Suppressor macrophage (primary cell): Measurements from ENCODE around the gene TSR1.
"Not testable (repeated sequence)": the region's sequence is repeated elsewhere in the genome, so short reads cannot be mapped to it uniquely, and the experiment has no call there.

ENCODE experiments used
- DNase-seq, 4 experiments: peaks; one replicate each; pipeline ENCODE4 v3.0.0-alpha.2; 2020 to 2022

TSR1 gene

GRCh38 chr17:2335726-2336214 is 487 bp downstream of the TSR1 start:
- peak; percentile 6 to 42 (median 26) for DNase-seq

- no peak for DNase-seq
Observed at GRCh38 chr17:2331303-2331702, 5.0 kb downstream of the TSR1 start.

GRCh38 chr17:2323629-2324314 is 12.5 kb downstream of the TSR1 start:
- no peak for DNase-seq

- DNase-seq = no peak
Observed at GRCh38 chr17:2321399-2321798, 14.9 kb downstream of the TSR1 start.

GRCh38 chr17:2319051-2319450 is 17.2 kb downstream of the TSR1 start:
- DNase-seq = peak in 2 of 4 experiments; percentile 57 to 63

GRCh38 chr17:2317796-2318195 is 18.5 kb downstream of the TSR1 start:
- no peak for DNase-seq

- DNase-seq = not testable (repeated sequence)
Observed at GRCh38 chr17:2316916-2317205, 19.4 kb downstream of the TSR1 start.

GRCh38 chr17:2312736-2313135 is 23.5 kb downstream of the TSR1 start:
- DNase-seq = no peak

- no peak for DNase-seq
Observed at GRCh38 chr17:2309338-2310154, 26.7 kb downstream of the TSR1 start.

GRCh38 chr17:2304931-2305330 is 31.3 kb downstream of the TSR1 start:
- peak; percentile 13 to 68 (median 40) for DNase-seq

GRCh38 chr17:2303204-2304188 is 32.8 kb downstream of the TSR1 start, which contains the start of the genes SMG6 and SRR:
SMG6 (minus strand) TSS chr17:2303785; CDS start chr17:2303720, 65 bp downstream.
SRR (plus strand) TSS chr17:2303950; CDS start chr17:2315561, 11,611 bp downstream.
- DNase-seq = peak; percentile 95 to 98 (median 96)

GRCh38 chr17:2302778-2303203 is 33.5 kb downstream of the TSR1 start:
- DNase-seq = no peak

GRCh38 chr17:2299756-2300155 is 36.5 kb downstream of the TSR1 start:
- no peak for DNase-seq

- no peak for DNase-seq
Observed at GRCh38 chr17:2299136-2299535, 37.1 kb downstream of the TSR1 start.

- DNase-seq = no peak
Observed at GRCh38 chr17:2297023-2297422, 39.2 kb downstream of the TSR1 start.

GRCh38 chr17:2295575-2295974 is 40.7 kb downstream of the TSR1 start:
- DNase-seq = no peak

GRCh38 chr17:2292100-2292499 is 44.2 kb downstream of the TSR1 start:
- DNase-seq = no peak

- no peak for DNase-seq
Observed at GRCh38 chr17:2289878-2290478, 46.3 kb downstream of the TSR1 start.

- DNase-seq = no peak
Observed at GRCh38 chr17:2283302-2283701, 53.0 kb downstream of the TSR1 start.

GRCh38 chr17:2282297-2282873 is 53.9 kb downstream of the TSR1 start:
- DNase-seq = peak; percentile 56 to 86 (median 76)

- no peak for DNase-seq
Observed at GRCh38 chr17:2279707-2280106, 56.5 kb downstream of the TSR1 start.
